HG03066 (cell line): ENCODE measurements around the gene ARMC7.
"Not testable (repeated sequence)": the region's sequence is repeated elsewhere in the genome, so short reads cannot be mapped to it uniquely, and the experiment has no call there.

Source experiments
- ATAC-seq: cut with Tn5 transposase; IDR thresholded peaks from one replicate; pipeline ENCODE4 v1.9.1; 2021; ENCODE audit warnings: low read depth; ENCODE audit not compliant: unreplicated experiment

The ARMC7 gene

DNA sequence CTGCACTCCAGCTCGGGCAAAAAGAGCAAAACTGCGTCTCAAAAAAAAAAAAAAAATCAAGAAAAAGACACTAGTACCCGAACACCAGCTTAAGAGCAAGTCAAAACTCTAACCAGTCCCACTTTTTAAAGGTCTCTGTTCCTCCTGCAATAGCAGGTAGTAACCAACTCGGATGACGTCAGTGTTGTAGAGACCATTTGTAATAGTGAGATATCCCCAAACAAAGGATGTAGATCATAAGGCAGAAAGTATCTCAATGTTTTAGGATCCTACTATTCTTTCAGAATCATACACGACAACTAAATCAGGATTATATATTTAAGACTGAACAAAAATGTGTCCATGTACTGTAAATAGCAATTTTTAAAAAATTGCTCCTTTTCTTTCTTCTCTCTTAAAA, 42.2 kb downstream of the ARMC7 start:
- no peak for ATAC-seq

- ATAC-seq: no peak
Measured at GRCh38 chr17:75152523-75152921, 42.8 kb downstream of the ARMC7 start.

- ATAC-seq: no peak
Measured at GRCh38 chr17:75152922-75153779, 43.4 kb downstream of the ARMC7 start.

DNA sequence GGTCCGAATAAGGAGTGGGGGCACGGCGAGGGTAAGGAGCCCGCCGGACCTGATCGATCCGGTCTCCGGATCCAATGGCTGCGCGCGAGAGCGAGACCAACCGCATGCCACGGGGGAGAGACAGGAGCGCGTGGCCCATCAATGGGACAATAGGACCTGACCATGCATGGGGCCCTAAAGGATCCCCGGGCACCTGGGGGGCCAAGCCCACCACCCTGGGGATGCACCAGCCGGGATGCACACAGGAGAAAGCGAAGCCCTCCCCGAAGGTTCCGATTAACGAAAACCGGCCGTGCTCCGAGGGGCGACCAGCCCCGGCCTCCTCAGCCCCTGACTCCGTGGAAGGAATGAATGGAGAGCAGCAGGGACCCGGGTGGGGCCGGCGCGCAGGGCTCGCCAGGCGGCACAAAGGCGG, 44.0 kb downstream of the ARMC7 start:
- peak; percentile 12 for ATAC-seq

DNA sequence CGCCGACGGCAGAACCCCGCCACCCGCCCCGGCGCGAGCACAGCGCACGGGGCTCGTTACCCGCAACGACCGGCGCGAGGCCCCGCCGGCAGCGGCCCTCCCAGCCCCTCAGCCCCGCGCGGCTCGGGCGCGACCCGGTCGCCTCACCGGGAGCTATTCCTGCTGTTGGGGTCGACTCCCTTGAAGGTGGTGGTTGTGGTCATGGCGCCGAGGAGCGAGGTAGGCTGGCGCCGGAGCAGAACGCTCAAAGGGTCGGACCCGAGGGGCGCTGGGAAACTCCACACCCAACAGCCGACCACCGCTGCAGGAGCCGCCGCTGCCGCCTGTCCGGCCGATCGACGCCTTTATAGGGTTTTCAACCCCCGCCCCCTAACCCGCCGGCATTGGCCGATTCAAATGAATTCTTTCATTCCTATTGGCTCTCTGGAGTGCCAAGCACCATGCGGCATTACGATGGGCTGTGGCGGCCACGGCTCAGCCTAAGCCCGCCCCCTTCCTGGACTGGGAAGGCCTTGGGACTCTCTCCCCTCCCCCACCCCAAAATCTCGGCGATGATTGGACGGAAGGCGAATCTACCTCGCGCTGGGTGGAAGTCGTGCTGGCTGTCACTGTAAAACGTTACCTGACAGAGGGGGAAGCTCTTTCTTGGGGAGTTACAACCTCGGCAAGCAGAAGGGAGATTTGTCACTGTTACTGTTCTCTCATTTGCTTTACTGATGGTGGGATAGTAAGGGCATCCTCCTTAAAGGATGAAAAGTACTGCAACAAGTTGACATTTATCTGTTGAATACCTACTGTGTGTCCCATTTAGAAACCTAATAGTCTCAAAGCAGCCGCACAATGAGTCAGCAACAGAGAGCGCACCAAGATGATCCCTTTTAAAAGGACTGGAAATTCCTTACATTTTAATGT, 44.7 kb downstream of the ARMC7 start, which contains the start of gene JPT1:
TSS of gene JPT1 (minus strand) at position 318 of the 912 bp plus-strand sequence. CDS start at position 203, 115 bp downstream.
- ATAC-seq: peak; percentile 90

DNA sequence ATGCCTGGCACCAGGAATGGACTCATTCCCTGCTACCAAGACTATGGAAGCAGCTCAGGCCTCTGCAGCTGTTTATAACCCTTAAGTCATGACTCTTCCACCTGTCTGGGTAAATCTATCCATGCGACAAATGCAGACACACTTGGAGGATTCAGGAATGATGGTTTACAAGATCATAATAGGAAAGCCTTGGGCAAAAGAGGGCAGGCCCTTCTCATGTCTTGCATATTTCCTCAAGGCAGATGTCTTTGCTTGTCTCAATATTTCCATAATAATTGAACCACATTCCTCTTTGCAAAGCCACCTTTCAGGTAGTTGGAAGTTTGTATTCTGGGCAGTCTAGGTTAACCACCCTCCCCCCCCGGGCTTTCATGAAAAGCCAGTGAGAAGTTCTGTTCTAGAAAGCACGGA, 45.4 kb downstream of the ARMC7 start:
- no peak for ATAC-seq

- not testable (repeated sequence) for ATAC-seq
Measured at GRCh38 chr17:75158480-75158879, 48.7 kb downstream of the ARMC7 start.

GRCh38 chr17:75159196-75160031, 49.6 kb downstream of the ARMC7 start:
- ATAC-seq: no peak

GRCh38 chr17:75160211-75160610, 50.4 kb downstream of the ARMC7 start:
- ATAC-seq: no peak

DNA sequence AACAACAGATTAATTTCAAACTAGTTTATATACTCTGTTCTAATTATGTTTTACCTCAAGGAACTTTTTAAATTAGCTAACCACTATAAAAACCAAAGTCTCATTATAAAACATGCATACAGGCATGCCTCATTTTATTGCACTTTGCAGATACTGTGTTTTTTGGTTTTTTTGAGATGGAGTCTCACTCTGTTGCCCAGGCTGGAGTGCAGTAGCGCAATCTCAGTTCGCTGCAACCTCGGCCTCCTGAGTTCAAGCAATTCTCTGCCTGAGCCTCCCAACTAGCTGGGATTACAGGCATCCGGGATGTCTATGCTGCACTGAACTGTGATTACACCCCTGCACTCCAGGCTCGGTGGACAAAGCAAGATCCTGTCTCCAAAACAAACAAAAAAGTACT, 53.3 kb downstream of the ARMC7 start:
- no peak for ATAC-seq

DNA sequence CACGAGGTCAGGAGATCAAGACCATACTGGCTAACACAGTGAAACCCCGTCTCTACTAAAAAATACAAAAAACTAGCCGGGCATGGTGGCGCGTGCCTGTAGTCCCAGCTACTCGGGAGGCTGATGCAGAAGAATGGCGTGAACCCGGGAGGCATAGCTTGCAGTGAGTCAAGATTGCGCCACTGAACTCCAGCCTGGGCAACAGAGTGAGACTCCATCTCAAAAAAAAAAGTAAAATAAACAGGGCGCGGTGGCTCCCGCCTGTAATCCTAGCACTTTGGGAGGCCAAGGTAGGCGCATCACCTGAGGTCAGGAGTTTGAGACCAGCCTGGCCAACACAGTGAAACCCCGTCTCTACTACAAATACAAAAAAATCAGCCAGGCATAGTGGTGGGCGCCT, 54.8 kb downstream of the ARMC7 start:
- not testable (repeated sequence) for ATAC-seq

GRCh38 chr17:75168998-75169397, 59.2 kb downstream of the ARMC7 start:
- ATAC-seq: no peak

GRCh38 chr17:75173526-75173925, 63.8 kb downstream of the ARMC7 start:
- ATAC-seq: no peak

DNA sequence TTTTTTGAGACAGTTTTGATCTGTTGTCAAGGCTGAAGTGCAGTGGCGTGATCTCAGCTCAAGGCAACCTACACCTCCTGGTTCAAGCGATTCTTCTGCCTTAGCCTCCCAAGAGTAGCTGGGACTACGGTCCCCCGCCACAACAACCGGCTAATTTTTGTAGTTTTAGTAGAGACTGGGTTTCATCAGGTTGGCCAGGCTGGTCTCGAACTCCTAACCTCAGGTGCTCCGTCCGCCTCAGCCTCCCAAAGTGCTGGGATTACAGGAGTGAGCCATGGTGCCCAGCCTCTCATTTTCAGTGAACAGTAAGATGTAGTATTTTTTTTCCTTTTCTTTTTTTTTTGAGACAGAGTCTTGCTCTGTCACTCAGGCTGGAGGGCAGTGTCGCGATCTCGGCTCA, 65.2 kb downstream of the ARMC7 start:
- ATAC-seq: no peak

DNA sequence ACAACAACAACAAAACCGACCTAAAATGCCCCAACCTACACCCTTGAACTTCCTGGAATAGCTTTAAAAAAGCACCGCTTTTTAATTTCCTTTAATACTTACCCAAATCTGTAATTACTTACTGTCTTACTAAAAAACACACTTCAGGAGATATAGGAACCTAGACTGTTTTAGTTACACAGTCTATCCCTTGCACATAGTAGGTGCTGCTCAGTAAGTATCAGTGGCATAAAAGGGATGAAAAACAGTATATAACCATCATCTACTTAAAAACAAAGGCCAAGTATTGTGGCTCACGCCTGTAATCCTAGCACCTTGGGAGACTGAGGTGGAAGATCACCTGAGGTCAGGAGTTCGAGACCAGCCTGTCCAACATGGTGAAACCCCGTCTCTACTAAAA, 66.9 kb downstream of the ARMC7 start:
- ATAC-seq: no peak

DNA sequence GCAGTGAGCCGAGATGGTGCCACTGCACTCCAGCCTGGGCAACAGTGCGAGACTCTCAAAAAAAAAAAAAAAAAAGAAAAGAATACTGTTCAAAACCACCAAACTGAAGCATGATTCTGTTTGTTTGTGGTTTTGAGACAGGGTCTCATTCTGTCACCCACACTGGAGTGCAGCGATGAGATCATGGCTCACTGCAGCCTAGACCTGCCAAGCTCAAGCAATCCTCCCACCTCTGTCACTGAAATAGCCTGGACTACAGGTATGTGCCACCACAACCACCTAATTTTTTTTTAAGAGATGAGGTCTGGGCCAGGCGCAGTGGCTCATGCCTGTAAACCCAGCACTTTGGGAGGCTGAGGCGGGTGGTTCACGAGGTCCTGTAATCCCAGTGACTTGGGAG, 68.7 kb downstream of the ARMC7 start:
- no peak for ATAC-seq
